Purkinje cell (primary cell): ENCODE data around the gene OPA1. TPM values are rescaled to one million over a fixed set of nuclear protein-coding genes. Genes with fewer than 3 reads are reported as not detected.

Source experiments
- polyA plus RNA-seq: library from polyadenylated mRNA; unstranded; fragments of >200 nt; fragmentation: Nextera tagmentation; gene quantifications from 2 replicates; pipeline ENCODE4 v1.2.1, GENCODE V29; 2014

Gene OPA1, protein sequence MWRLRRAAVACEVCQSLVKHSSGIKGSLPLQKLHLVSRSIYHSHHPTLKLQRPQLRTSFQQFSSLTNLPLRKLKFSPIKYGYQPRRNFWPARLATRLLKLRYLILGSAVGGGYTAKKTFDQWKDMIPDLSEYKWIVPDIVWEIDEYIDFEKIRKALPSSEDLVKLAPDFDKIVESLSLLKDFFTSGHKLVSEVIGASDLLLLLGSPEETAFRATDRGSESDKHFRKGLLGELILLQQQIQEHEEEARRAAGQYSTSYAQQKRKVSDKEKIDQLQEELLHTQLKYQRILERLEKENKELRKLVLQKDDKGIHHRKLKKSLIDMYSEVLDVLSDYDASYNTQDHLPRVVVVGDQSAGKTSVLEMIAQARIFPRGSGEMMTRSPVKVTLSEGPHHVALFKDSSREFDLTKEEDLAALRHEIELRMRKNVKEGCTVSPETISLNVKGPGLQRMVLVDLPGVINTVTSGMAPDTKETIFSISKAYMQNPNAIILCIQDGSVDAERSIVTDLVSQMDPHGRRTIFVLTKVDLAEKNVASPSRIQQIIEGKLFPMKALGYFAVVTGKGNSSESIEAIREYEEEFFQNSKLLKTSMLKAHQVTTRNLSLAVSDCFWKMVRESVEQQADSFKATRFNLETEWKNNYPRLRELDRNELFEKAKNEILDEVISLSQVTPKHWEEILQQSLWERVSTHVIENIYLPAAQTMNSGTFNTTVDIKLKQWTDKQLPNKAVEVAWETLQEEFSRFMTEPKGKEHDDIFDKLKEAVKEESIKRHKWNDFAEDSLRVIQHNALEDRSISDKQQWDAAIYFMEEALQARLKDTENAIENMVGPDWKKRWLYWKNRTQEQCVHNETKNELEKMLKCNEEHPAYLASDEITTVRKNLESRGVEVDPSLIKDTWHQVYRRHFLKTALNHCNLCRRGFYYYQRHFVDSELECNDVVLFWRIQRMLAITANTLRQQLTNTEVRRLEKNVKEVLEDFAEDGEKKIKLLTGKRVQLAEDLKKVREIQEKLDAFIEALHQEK
- polyA plus RNA-seq, result 79.9 and 82.0 TPM in 2 replicates

DNA sequence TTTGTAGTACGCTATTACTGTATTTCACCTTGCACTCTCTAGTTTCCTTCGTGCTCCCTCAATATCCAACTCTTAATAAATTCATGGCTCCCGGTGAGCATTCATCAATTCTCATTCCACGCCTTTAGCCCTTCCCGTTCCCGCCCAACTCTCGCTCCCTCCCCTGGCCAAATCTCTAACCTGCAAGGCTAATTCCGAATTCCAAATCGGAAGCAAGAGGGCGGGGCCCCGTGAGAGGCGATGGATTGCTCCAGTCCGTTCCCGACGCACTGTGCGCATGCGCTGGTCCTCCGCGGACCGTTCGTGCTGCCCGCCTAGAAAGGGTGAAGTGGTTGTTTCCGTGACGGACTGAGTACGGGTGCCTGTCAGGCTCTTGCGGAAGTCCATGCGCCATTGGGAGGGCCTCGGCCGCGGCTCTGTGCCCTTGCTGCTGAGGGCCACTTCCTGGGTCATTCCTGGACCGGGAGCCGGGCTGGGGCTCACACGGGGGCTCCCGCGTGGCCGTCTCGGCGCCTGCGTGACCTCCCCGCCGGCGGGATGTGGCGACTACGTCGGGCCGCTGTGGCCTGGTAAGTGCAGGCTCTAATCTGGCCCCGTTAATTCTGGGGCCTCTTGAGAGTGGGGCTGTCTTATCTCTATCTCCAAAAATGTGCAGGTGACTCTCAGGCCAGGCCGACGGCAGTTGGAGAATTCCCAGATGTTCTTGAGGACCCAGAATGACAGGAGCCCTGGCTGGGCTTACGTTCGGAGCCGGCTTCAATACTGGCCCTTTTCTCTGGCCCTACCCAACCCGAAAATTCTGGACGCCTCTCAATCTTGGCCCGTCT, at the start of gene OPA1:
Gene OPA1 (plus strand): TSS at position 368 of the 827 bp plus-strand sequence. CDS start 170 bp downstream, at position 538.

DNA sequence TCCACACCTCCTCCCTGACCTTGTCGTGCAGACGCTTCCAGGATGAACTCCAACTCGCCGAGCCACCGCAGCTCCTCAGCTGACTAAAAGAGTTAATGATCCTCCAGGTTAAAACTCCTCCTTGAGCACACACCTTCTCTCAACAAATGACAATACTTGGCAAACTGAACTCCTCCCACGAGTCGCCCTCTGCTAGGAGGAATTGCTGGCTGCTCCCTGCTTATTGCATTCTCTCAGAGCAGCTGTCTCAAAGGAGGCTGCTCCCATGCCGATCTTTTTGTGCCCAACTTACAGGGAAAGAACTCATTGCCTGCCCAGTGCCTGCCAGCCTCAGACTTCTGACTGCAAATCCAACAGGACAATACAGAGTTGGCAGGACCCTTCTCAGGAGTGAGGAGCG, 38.2 kb upstream of the OPA1 start, which contains the start of gene ATP13A4:
Gene ATP13A4 (minus strand): TSS at position 85 of the 400 bp plus-strand sequence. CDS start 96 bp downstream, outside the sequence.

Other genes with a start within 250 kb of the OPA1 start
- gene ATP13A5, start 214.5 kb upstream of the OPA1 start, polyA plus RNA-seq, result not detected in 2 replicates
- 1.9 TPM in 2 replicates for gene ATP13A4, start 38.3 kb upstream of the OPA1 start, polyA plus RNA-seq